Limb (tissue), 2 donors: ENCODE results near the gene TXNDC8.
A peak's percentile ranks its signal among the peaks of the same experiment; 100 is the strongest.
"Not testable (repeated sequence)": the region's sequence is repeated elsewhere in the genome, so short reads cannot be mapped to it uniquely, and the experiment has no call there.

Experiments
- DNase-seq, 2 donors: peaks; one replicate each; pipeline ENCODE4 v3.0.0-alpha.2; 2016; ENCODE audit errors: extremely low spot score in 2 of 2

The TXNDC8 gene

GRCh38 chr9:110337727-110338126, at the start of gene TXNDC8:
TSS of gene TXNDC8 (minus strand) at chr9:110337863.
- peak in 1 of 2 donors; percentile 47 for DNase-seq

- no peak for DNase-seq
These were observed 45.8 kb upstream of the TXNDC8 start for GRCh38 chr9:110383491-110383890.

GRCh38 chr9:110382731-110383130, 45.1 kb upstream of the TXNDC8 start:
- DNase-seq: no peak

DNA sequence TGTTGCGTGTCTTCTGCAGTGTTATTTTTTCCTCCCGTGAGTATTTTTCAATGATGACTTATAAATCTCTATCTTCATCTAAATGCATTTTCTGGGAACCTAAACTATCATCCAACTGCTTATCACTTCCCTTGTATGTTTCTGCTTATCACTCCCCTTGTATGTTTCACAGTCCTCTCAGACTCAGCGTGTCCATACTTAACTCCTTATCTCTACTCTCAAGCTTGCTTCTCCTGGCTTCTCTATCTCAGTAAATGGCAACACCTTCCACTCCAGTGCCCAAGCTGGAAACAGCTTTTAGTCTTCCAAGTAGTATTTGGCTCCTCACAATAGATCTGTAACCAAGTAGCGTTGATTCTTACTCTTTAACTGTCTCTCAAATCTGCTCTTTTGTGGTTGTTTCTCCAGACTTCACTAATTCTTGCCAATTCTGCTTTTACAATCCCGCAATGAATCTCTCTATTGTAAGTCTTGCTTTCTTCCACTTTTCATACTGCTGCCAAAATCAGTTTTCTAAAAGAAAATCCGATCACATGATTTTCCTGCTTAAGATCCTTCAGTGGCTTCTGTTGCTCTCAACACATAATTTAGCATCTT, 33.8 kb upstream of the TXNDC8 start:
- peak in 1 of 2 donors; percentile 12 for DNase-seq

- DNase-seq: no peak
These were observed 32.7 kb upstream of the TXNDC8 start for GRCh38 chr9:110370315-110370714.

DNA sequence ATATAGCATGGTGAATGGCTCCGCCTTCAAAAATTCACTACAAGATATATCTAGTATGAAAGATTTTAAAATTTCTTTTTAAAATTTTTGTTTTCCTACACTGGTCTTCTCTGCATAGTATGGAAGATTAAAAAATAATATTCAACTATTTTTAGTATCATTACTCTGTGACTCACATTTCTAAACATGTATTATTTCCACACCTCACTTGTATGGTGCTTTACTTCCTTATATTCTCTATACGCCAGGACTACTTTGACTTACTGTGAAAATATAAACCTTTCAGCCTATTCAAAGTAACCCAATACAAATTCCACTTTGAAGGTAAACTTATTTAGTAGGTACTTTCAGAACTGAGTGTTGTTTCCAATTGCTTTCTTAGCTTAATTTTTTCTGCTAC, 26.8 kb upstream of the TXNDC8 start:
- DNase-seq: no peak

GRCh38 chr9:110358992-110359391, 21.3 kb upstream of the TXNDC8 start:
- not testable (repeated sequence) for DNase-seq

GRCh38 chr9:110357505-110357904, 19.8 kb upstream of the TXNDC8 start:
- DNase-seq: no peak

- DNase-seq: no peak
These were observed 19.2 kb upstream of the TXNDC8 start for GRCh38 chr9:110356639-110357395.

GRCh38 chr9:110355911-110356310, 18.2 kb upstream of the TXNDC8 start:
- no peak for DNase-seq

GRCh38 chr9:110351009-110351467, 13.4 kb upstream of the TXNDC8 start:
- DNase-seq: no peak

- DNase-seq: no peak
These were observed 8.7 kb upstream of the TXNDC8 start for GRCh38 chr9:110346325-110346724.

DNA sequence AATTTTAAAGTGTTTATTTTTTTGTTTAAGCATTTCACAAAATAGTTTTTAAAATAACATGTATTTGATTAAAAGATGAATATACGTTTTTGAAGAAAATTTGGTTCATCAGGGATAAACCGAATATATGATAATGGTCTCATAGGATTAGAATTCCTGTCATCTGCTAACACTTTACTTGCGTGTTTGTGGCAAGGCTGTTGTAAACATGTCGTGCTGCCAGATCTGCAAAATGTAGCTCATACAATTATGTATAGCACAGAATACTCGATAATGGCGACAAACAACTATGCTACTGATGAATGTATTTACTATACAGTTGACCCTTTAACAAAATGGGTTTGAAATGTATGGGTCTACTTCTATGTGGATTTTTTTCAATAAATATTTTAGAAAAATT, 7.2 kb upstream of the TXNDC8 start:
- no peak for DNase-seq

DNA sequence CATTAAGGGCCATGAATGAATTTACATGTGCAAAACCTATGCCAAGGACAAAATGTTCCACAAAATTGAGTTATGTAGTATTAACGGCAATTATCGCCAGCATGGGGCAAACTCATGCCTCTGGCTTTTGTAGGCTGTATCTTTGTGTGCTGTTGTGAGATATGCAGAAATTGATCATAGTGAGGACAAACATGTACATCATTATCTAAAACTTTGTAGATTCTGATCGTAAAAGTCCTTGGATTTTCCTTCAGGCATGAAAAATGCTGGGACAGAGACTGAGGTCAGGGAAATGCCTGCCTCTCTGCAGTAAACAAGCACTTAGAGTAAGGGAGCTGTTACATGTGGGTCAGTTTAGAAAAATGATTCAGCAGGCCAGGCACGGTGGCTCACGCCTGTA, 5.9 kb upstream of the TXNDC8 start:
- DNase-seq: no peak

DNA sequence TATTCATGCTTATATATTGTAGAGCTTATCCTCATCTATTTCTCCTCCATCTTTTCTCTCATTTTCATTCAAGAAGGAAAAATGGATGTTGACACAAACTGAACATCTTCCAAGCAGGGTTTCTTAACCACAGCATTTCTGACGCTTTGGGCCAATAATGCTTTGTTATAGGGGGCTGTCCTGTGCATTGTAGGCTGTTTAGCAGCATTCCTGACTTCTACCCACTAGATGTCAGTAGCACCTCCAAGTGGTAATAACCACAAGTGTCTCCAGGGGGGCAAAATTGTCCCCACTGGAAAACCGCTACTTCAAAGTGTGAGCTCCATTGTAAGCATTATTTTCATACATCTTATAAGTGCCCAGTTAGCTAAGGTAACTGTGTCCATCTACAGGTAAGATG, 2.6 kb upstream of the TXNDC8 start:
- no peak for DNase-seq

DNA sequence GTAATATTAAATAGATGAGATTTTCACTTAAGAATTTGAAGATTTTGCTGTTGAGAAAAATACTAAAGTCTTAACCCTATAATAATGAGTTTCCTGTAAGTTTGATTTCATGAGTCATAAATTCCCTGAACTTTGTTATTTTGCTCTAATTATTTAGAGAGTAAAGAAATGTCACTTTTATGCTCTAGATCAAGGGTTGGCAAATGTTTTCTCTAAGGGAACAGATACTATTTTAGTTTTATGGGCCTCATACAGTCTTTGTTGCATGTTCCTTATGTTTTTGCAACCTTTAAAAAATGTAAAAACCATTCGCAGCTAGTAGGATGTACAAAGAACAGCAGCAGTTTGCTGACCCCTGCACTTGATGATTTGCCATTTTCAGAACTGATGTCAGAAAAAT, 480 bp upstream of the TXNDC8 start:
- no peak for DNase-seq

GRCh38 chr9:110336363-110336762, 1.3 kb downstream of the TXNDC8 start:
- DNase-seq: no peak

DNA sequence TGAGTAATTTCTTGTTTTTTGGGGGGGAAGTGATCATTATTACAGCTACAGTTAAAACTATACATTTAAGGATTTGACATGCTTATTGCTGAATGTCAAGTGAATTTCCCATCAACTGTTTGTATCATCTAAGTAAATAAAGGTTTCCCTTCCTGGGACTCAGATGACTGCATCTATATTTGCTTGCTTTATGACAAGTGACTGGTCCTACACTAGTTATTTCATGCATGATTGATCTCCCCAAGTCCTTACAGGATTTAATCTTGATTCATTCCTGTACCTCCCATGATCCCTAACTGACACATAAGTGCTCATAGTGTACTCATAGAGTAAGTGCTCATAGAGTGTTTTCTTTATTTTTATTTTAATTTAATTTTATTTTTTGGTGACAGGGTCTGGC, 2.8 kb downstream of the TXNDC8 start:
- DNase-seq: no peak

DNA sequence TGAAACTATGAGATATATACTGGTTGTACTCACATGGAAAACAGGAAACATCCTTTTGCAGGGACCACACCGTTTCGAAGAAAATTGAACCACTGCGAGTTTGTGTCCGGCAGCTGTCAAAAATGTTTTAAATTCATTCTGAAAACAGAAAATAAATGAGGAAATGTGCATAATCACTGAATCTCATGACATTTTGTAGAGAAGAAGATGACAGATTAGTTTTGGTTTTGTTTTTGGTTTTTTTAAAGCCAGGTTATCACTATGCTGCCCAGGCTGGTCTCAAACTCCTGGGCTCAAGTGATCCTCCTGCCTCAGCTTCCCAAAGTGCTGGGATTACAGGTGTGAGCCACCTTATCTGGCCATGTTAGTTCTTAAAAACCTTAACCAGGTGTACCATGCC, 3.5 kb downstream of the TXNDC8 start:
- DNase-seq: no peak

DNA sequence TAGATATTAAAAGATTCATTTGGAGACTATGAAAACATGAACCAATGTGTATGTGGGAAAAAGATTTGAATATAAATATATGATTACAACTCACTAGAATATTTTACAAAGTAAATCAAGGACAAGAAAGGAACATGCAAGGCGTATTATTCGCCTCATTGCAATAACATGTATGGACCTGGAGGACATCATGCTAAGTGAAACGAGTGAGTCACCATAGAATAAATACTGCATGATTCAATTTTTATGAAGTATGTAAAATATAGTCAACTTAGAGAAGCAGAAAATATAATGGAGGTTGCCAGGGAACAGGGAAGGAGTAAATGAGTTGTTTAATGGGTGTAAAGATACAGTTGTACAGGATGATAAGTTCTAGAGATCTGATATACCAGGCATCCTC, 4.9 kb downstream of the TXNDC8 start:
- DNase-seq: no peak

DNA sequence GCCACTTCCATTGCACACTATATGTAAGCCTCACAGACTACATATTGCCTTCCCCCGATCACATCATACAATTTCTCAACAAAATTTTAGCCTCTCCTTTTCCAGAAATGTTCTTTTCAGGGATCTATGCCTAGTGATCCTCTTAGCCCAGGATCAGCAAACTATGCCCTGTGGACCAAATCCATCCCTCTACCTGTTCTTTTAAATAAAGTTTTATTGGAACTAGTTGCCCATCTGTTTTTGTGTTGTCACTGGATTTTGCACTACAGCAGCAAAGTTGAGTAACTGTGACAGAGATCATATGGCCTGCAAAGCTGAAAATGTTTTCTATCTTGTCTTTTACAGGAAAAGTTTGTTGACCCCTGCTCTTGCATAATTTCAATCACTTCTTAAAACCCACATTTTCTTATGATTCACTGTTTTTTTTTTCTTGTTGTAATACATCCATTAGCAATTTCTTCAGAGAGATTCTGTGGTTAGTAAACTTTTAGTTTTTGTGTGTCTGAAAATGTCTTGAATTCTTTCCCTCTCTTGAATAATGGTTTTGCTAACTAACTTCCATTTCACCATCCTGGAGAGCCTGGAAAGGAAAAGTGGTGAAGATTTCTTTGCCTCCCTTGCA, 7.1 kb downstream of the TXNDC8 start:
- DNase-seq: no peak

- DNase-seq: no peak
These were observed 7.9 kb downstream of the TXNDC8 start for GRCh38 chr9:110329639-110330230.
